Measurements from ENCODE around the gene GPATCH1.

GPATCH1 gene

GRCh38 chr19:33125929-33126388 lies 45.0 kb downstream of the GPATCH1 start:
- TF ChIP-seq GATA3 (IDR thresholded peaks at IDR 0.05; ENCODE audit: low read depth, low read length) = no peak
- TF ChIP-seq GATA2 (IDR thresholded peaks at IDR 0.05; ENCODE audit: low read depth, low read length) = no peak

DNA sequence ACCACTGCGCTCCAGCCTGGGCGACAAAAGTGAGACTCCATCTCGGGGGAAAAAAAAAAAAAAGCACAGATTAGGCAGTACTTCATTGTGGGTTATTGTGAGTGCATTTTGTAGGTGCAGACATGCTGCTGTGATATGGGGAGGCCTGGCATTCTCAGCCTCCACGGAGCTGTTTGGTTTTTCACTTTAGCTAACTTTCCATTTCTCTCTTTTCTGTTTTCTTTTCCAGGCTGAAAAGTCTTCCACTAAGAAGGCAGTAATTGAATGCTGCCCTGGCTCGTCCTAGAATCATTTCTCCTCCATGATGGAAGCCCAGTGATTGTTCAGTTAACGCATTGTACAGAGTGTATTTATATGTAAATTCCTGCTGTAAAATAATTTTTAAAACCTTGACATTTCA lies 48.9 kb downstream of the GPATCH1 start:
- TF ChIP-seq GATA2 (IDR thresholded peaks at IDR 0.05; ENCODE audit: low read depth, low read length) (no peak), GATA3 (IDR thresholded peaks at IDR 0.05; ENCODE audit: low read depth, low read length) (no peak)

GRCh38 chr19:33130433-33130832 lies 49.5 kb downstream of the GPATCH1 start:
- TF ChIP-seq GATA2 (IDR thresholded peaks at IDR 0.05; ENCODE audit: low read depth, low read length) (no peak), GATA3 (IDR thresholded peaks at IDR 0.05; ENCODE audit: low read depth, low read length) (no peak)

DNA sequence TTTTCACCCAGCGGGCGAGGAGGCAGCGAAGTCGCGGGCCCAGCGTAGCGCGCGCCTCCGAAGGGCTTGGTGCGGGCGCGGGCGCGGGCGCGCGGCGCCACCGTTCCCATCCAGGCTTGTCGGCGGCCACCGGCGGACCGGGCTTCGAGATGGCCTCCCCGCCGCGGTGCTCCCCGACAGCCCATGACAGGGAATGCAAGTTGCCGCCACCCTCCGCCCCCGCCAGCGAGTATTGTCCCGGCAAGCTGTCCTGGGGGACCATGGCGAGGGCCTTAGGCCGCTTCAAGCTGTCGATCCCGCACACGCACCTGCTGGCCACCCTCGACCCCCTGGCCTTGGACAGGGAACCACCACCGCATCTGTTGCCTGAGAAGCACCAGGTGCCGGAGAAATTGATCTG lies 51.0 kb downstream of the GPATCH1 start, which contains the start of gene WDR88:
Gene WDR88 (plus strand): TSS at position 94 of the 400 bp plus-strand sequence. CDS start 56 bp downstream, at position 150.
- TF ChIP-seq GATA3 (IDR thresholded peaks at IDR 0.05; ENCODE audit: low read depth, low read length) = no peak
- TF ChIP-seq GATA2 (IDR thresholded peaks at IDR 0.05; ENCODE audit: low read depth, low read length) = no peak

GRCh38 chr19:33132425-33132824 lies 51.4 kb downstream of the GPATCH1 start:
- TF ChIP-seq GATA3 (IDR thresholded peaks at IDR 0.05; ENCODE audit: low read depth, low read length) (no peak), GATA2 (IDR thresholded peaks at IDR 0.05; ENCODE audit: low read depth, low read length) (no peak)

DNA sequence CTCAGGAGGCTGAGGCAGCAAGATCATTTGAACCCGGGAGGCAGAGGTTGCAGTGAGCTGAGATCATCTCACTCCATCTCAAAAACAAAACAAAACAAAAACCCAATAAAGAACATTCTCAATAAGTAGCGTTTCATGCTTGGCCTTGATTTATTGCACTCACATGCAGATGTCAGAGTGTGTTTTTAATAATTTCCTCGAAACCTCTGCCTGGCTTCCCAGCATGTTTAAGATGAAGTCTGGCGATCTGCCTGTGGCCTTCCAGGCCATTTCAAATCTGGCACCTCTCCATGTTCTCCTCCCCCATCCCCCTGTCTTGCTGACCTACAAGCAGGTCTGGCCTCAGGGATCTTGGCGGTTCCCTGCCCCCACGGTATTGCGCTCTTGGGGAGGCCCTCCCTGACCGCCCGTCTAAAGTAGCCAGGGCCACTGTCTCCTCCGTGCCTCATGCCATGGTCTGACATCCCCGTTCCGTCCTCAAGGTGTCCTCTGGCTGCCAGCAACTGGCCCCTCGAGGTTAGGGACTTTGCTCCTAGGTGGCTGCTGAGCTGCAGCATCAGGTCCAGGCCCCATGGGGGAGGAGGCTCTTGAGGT lies 52.6 kb downstream of the GPATCH1 start:
- no peak for TF ChIP-seq GATA3 (IDR thresholded peaks at IDR 0.05; ENCODE audit: low read depth, low read length)
- TF ChIP-seq GATA2 (IDR thresholded peaks at IDR 0.05; ENCODE audit: low read depth, low read length) = 0 out of 2 replicates have a peak, but pooled peaks have one; percentile 19

- TF ChIP-seq GATA3 (IDR thresholded peaks at IDR 0.05; ENCODE audit: low read depth, low read length) = no peak
- TF ChIP-seq GATA2 (IDR thresholded peaks at IDR 0.05; ENCODE audit: low read depth, low read length) = no peak
Measured at GRCh38 chr19:33134571-33135041, 53.6 kb downstream of the GPATCH1 start.

DNA sequence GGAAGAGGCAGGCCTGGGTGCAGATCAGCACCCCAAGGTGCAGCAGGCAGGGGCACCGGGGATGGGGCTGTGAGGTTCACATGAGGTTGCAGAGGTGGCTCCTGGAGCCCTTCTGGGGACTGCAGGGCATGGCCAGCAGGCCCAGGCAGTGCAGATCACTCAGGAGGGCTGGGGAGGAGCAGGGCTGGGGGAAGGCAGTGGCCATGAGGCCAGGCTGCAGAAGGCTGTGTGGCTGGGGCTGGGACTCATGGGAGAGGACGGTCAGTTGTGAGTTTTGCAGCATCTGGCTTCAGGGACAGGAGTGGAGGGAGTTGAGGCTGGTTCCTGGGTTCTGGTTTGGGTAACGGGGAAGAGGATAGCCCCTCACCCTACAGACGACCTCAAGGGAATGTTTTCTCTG lies 58.2 kb downstream of the GPATCH1 start:
- no peak for TF ChIP-seq GATA3 (IDR thresholded peaks at IDR 0.05; ENCODE audit: low read depth, low read length)
- no peak for TF ChIP-seq GATA2 (IDR thresholded peaks at IDR 0.05; ENCODE audit: low read depth, low read length)

GRCh38 chr19:33143897-33144405 lies 63.0 kb downstream of the GPATCH1 start:
- no peak for TF ChIP-seq GATA2 (IDR thresholded peaks at IDR 0.05; ENCODE audit: low read depth, low read length)
- TF ChIP-seq GATA3 (IDR thresholded peaks at IDR 0.05; ENCODE audit: low read depth, low read length) = no peak

DNA sequence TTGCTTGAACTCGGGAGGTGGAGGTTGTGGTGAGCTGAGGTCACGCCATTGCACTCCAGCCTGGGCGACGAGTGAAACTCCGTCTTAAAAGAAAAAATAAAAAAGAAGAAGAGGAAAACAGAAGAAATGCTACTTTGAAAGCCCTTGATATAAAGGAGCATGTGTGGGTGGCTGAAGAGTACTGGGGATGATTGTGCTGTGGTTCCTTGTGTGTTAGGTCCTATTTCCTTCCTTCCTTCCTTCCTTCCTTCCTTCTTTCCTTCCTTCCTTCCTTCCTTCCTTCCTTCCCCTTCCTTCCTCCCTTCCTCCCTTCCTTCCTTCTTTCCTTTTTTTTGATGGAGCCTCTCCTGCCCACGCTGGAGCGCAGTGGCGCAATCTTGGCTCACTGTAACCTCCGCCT lies 65.2 kb downstream of the GPATCH1 start:
- TF ChIP-seq GATA2 (IDR thresholded peaks at IDR 0.05; ENCODE audit: low read depth, low read length) (no peak), GATA3 (IDR thresholded peaks at IDR 0.05; ENCODE audit: low read depth, low read length) (no peak)

DNA sequence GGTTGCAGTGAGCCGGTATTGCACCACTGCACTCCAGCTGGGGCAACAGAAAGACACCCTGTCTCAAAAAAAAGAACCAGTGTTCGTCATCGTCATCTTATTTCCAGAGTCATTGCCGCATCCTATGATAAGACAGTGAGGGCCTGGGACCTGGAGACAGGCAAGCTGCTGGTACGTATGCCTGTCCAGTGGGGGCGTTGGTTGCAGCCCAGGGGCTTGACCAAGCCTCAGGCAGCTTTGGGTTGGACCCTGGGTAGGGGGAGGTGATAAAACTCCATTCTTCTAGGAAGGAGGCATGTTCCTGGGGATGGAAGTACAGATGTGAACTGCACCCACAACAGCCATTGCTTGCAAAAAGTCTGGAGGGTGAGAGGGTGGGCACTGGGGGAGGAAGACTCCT lies 66.6 kb downstream of the GPATCH1 start:
- no peak for TF ChIP-seq GATA2 (IDR thresholded peaks at IDR 0.05; ENCODE audit: low read depth, low read length)
- no peak for TF ChIP-seq GATA3 (IDR thresholded peaks at IDR 0.05; ENCODE audit: low read depth, low read length)

DNA sequence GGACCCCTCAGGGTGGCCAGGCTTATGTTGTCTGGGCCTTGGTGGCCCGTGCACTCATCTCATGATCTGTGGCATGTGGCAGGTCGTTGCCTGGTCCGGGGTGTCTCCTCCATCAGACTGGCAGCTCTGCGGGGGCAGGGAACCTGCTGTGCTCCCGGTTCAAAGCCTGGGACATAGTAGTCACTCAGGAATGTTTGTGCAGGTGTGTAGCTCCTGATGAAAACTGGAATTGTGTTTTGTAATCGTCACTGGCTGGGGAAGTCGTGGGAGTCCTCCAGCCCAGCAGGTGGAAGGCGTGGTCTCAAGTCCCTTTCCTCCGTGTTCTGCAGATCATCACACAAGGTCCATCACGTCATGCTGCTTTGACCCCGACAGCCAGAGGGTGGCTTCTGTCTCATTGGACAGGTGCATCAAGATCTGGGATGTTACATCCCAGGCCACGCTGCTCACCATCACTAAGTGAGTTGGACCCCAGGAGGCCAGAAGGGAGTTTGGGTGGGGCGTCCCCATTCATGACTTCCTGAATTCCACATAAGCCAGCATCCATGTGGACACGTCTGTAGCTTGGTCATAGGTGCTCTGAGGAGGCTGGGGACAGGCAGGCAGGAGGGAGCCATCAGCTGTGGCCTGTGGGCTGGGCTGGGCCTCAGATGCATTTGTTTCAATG lies 70.0 kb downstream of the GPATCH1 start:
- TF ChIP-seq GATA3 (IDR thresholded peaks at IDR 0.05; ENCODE audit: low read depth, low read length) (no peak), GATA2 (IDR thresholded peaks at IDR 0.05; ENCODE audit: low read depth, low read length) (no peak)

DNA sequence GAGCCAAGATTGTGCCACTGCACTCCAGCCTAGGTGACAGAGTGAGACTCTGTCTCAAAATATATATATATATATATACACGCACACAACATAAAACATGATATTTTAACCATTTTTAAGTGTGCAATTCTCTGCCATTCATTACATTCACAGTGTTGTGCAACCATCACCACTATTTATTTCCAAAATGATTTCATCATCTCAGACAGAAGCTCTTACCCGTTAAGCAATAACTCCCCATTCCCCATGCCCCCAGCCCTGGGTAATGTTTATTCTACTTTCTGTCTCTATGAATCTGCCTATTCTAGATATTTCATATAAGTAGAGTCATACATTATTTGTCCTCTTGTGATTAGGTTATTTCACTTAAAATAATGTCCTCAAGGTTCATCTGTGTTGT lies 71.2 kb downstream of the GPATCH1 start:
- TF ChIP-seq GATA3 (IDR thresholded peaks at IDR 0.05; ENCODE audit: low read depth, low read length) (no peak), GATA2 (IDR thresholded peaks at IDR 0.05; ENCODE audit: low read depth, low read length) (no peak)

DNA sequence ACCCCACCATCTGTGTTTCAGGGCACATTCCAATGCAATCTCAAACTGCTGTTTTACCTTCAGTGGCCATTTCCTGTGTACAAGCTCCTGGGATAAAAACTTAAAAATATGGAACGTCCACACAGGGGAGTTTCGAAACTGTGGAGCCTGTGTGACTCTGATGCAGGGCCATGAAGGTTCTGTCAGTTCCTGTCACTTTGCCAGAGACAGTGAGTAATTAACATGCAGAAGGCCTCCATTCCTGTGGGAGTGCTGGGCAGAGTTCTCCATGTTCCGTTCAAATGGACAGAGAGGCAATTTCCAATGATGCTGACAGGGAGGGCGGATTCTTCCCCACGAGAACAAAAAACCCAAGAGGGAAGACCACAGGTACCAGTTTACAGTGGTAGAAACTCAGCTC lies 75.4 kb downstream of the GPATCH1 start:
- TF ChIP-seq GATA2 (IDR thresholded peaks at IDR 0.05; ENCODE audit: low read depth, low read length) (no peak), GATA3 (IDR thresholded peaks at IDR 0.05; ENCODE audit: low read depth, low read length) (no peak)

DNA sequence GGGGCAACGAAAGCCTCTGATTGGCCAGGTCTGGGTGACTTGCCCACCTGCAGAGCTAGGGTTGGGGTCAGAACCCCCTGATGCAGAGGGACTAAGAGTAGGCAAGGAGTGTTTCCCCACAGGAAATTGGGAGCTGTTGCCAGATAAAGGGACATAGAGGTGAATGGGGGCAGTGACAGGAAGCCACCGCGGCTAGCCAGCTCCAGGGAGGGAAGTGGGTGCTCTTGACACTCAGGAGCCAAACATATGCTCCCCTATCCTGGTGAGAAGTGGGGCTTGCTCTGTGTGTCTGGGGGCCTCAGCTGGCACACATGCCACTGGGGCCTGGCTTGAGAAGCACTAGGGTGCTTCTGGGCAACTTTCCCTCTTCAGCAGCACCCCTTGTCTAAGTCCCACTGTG lies 76.9 kb downstream of the GPATCH1 start:
- no peak for TF ChIP-seq GATA2 (IDR thresholded peaks at IDR 0.05; ENCODE audit: low read depth, low read length)
- no peak for TF ChIP-seq GATA3 (IDR thresholded peaks at IDR 0.05; ENCODE audit: low read depth, low read length)
